Stromal cell of bone marrow (primary cell): ENCODE measurements around the gene XXYLT1.

Source experiments
- DNase-seq: peaks from one replicate; pipeline ENCODE4 v3.0.0-alpha.2; 2012; ENCODE audit warnings: low read depth

Gene XXYLT1

GRCh38 chr3:195184716-195185421 lies 86.1 kb downstream of the XXYLT1 start:
- DNase-seq = no peak

DNA sequence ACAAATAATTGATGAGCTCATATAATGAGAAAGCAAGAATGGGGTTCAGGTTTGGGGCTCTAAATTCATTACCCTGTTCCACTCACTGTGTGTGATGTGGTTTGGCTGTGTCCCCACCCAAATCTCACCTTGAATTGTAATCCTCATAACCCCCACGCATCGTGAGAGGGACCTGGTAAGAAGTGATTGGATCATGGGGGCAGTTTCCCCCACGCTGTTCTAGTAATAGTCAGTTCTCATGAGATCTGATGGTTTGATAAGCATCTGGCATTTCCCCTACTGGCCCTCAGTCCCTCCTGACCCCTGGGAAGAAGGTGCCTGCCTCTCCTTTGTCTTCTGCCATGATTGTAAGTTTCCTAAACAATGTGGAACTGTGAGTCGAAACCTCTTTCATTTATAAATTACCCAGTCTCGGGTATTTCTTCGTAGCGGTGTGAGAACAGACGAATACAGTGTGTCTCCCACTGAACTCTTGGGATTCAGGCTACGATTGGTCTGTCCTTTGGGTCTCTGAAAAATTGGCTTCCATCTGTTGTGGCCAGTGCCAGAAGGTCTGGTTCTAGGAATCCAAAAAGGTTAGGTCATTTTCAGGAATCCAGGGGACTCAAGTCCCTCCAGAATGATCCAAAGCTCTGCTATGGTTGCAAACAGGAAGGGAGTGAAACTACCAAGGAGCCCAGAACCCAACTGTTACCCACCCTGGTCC lies 87.7 kb downstream of the XXYLT1 start:
- DNase-seq = no peak

- DNase-seq = no peak
Measured at GRCh38 chr3:195182470-195182795, 88.5 kb downstream of the XXYLT1 start.

- DNase-seq = no peak
Measured at GRCh38 chr3:195181741-195182469, 89.1 kb downstream of the XXYLT1 start.

GRCh38 chr3:195181113-195181498 lies 89.9 kb downstream of the XXYLT1 start:
- DNase-seq = no peak

DNA sequence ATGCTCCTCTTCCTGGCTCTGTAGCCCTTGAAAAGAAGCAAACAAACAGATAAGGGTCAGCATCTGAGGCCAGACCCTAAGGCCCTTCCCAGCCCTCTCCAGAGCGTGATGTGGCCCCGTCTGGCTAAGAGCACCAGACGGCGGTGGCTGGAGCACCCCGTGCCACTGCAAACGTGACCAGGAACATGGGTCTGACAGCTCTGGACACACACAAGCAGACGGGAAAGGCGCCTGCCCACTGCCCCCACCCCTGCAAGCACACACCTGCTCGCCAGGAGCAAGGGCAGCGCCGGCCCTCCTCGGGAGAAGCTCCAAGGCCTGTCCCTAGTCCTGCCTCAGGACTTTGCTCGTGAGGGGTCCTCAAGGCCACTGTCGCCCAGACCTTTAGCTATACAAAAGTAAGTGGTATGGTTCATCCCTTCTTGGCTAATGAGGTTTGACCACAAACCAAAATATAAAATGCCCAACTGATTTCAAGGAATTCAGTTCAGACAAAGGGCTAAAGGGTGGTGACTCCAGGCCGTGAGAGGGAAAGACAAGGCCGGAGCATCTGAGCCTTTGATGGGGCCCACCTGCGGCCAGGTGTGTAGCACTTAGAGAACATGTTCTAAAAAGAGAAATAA lies 90.4 kb downstream of the XXYLT1 start:
- DNase-seq = no peak

DNA sequence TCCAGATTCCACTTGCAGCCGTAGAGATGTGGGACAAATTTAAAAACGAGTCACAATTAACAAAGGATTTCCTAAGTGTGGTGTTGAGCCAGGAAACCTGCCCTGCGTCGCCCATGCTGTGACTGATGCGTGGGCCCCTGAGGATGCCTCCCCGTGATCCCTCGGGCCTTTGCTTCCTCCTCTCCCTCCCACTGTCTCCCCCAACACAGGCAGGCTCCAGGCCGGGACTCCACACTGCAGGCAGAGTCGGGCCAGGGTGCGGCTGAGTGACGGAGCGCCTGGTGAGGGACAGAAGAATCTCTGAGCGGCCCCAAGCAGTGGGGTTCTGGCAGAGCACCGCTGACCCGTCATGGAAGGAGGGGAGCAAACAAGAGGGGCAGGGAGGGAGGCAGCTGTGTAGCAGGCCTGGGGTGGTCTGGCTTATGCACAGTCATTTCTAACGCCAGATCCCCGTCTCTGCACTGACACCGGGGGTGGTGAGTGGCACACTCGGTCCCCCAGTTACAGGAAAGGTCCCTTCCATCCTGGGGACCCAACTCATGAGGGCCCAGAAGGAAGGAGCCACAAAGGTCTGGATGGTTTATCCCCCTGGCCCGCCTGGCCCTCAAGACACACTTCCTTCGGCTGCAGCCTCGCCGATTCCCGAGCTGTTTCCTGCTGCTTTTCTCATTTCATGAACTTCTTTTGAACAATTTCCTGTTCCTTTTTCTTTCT lies 91.0 kb downstream of the XXYLT1 start:
- no peak for DNase-seq

GRCh38 chr3:195178124-195178910 lies 92.6 kb downstream of the XXYLT1 start:
- DNase-seq = no peak

DNA sequence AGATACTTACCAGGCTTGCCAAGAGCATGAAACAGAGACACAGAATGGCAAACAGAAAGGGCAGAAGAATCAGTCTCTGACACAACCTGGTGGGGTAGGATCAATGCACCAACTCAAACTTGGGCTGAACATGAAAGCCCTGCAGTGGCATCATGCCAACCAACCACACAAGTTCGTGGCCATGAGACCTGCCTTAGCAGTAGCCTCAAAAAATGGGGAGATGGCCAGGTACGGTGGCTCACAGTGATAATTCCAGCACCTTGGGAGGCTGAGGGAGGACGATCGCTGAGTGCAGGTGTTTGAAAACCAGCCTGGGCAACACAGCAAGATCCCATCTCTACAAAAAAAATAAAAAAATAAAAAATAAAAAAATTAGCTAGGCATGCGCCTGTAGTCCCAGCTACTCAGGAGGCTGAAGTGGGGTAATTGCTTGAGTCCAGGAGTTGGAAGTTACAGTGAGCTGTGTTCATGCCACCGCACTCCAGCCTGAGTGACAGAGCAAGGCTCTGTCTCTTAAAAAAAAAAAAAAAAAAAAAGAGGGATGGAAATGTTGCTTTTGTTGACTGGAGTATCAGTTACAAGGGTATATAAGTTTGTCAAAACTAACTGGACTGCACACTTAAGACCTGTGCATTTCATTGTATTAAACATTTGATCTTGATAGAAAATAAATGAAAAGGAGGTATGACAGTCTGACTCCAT lies 93.4 kb downstream of the XXYLT1 start:
- no peak for DNase-seq

DNA sequence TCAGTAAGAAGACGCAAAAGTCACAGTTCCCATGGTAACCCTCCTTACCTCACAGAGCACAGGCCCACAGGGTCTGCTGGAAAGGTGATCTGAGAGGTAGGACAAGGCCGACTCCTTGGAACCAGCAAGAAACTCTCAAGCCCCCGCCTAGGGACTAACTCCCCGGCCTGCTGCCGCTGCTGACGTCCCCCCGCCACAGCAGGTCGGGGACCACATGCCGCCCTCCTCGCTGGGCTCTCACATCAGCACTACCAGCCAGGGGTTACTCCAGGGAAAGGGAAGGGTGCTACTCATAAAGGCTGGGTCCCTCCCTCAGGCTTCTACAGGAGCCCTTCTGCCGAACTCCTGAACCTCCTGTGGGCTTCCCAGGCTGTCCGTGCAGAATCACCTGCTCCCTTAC lies 94.2 kb downstream of the XXYLT1 start:
- DNase-seq = no peak

- DNase-seq = no peak
Measured at GRCh38 chr3:195175476-195176337, 95.3 kb downstream of the XXYLT1 start.

DNA sequence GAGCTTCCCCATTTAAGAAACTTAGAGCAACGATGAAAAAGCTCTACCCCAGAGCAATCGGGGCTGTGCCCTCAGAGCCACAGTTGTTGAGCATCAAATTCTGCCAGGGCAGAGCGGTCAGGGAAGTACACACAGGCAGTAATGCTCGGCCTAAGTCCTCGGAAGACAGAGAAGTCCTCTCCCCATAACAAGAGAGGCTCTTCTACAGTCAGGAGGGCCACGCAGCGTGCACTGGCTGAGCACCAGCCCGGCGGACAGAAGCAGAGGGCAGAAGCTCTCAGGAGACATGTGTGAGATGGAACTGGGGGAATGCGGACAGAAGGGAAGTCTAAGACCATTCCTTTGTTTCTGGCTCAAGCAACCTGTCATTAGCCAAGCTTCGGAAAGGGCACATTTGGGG lies 95.9 kb downstream of the XXYLT1 start:
- no peak for DNase-seq

DNA sequence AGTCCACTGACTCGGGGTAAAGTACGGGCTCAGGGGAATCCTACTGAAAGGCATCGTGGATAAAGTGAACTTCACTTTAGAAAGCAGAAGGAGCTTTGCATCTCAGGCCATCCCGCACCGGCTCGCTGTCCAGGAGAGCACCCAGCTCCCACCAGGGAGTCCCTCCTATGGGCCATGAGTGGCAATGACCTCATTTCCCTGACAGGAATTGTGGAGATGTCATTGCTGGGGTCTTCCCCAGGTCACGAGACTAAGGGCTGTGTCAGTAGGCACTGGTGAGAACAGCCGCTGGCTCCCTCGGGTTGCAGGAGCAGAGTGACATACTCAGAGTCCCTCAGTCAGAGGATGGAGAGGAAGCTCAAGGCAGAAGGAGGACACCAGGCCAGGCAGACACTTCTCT lies 97.3 kb downstream of the XXYLT1 start:
- DNase-seq = no peak

DNA sequence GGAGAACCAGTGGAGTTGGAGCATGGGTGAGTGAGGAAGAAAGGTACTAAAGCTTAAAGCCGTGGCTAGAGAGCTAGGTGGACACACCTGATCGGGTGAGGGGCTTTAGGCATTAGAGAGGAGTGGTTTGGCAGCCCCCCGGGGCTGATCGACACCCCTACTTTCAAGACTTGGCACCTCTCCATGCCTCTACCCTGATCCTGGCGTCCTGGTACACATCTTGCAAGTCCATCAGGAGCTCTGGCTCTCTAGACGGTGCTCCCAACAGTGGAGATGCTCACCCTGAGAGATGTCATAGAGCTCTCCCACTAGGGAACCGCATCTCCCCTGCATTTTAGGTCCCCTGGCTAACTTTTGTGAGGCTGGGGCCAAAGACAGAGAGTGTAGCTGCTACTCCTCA lies 98.1 kb downstream of the XXYLT1 start:
- DNase-seq = no peak

GRCh38 chr3:195172039-195172684 lies 98.8 kb downstream of the XXYLT1 start:
- no peak for DNase-seq

- no peak for DNase-seq
Measured at GRCh38 chr3:195171093-195171873, 99.7 kb downstream of the XXYLT1 start.

GRCh38 chr3:195170496-195170895 lies 100.5 kb downstream of the XXYLT1 start:
- DNase-seq = no peak

DNA sequence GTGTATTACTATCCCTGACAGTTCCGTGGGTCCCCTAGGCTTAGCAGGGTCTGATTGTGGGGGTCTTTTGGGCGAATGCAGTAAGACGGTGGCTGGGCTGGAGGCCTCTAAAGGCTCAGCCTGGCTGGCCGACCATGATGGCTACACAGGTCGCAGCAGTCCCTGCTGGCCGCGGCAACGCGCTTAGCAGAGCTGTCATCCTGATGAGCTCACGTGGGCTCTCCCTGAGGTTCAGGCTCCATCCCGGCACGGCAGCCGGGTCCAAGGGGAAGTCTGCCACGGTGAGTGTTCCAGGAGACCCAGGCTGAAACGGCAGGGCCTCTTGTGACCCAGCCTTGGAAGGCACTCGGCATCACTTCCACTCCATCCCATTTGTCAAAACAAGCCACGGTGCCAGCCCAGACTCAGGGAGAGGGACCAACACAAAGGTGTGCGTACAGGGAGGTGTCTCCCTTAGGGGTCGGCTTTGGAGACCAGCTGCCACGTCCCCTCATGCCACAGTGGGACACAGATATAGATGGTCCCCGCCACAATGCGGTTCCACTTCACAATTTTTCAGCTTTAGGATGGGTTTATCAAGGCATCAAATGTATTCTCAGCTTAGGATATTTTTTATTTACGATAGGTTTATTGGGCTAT lies 101.8 kb downstream of the XXYLT1 start:
- DNase-seq = no peak
